Measurements from ENCODE around the gene ITPRID2. TPM values are rescaled to one million over a fixed set of nuclear protein-coding genes. Genes with fewer than 3 reads are reported as not detected.

The ITPRID2 gene
- polyA plus RNA-seq, 3 donors: 17.9 to 50.2 (median 23.0) TPM

DNA sequence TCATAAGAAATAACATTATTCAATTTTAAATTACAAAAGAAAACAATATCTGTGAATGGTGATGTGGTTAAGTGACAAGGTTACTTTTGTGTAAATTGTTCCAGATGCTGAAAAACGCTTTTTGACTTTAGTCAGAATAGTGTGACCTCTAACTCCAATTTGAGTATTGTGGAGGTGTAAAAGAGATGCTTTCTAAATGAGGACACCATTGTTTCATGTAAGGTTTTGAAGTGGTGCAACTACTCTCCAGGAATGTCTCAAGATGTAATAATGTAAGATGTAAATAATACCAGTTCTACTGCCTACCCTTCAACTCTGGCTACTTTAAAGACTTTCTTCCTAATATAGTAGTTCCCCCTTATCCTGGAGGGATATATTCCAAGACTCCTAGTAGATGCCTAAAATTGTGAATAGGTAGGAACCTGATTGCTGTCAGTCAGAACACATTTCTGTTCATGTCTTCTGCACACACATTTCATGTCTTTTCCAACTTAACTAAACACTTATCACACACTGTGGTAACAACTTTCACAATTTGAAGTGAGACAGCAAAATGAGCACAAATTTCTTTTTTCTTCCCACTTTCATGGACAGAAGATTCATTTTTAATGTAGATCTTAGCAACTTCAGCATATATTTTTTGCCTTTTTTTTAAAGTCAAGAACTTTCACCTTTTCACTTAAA is 55.1 kb downstream of the ITPRID2 start:
- H2AFZ ChIP-seq (ENCODE audit: insufficient read depth, low read depth, low read length, poor library complexity, severe bottlenecking): no peak overlapping the region
- no peak overlapping the region for H3K27ac ChIP-seq (ENCODE audit: low read depth in 1 of 2, low read length in 2 of 2)
- Mint-ChIP-seq H3K36me3 (no peaks in the 10 kb centered on the region), H3K4me1 (peaks cover 7% of the 10 kb centered on the region), H3K9me3 (peaks cover 0 to 2% (median 0%) of the 10 kb centered on the region in 7 donors), H3K4me3 (no peak overlapping the region), H3K27ac (no peak overlapping the region), H3K27me3 (ENCODE audit: low read depth in 3 of 3) (peaks cover 0 to 4% (median 0%) of the 10 kb centered on the region in 3 donors)
- WGBS (ENCODE audit: insufficient coverage): 100% methylated on average over 1 of the region's 1 CpG
- TF ChIP-seq, protein P1, sequence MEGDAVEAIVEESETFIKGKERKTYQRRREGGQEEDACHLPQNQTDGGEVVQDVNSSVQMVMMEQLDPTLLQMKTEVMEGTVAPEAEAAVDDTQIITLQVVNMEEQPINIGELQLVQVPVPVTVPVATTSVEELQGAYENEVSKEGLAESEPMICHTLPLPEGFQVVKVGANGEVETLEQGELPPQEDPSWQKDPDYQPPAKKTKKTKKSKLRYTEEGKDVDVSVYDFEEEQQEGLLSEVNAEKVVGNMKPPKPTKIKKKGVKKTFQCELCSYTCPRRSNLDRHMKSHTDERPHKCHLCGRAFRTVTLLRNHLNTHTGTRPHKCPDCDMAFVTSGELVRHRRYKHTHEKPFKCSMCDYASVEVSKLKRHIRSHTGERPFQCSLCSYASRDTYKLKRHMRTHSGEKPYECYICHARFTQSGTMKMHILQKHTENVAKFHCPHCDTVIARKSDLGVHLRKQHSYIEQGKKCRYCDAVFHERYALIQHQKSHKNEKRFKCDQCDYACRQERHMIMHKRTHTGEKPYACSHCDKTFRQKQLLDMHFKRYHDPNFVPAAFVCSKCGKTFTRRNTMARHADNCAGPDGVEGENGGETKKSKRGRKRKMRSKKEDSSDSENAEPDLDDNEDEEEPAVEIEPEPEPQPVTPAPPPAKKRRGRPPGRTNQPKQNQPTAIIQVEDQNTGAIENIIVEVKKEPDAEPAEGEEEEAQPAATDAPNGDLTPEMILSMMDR (IDR thresholded peaks at IDR 0.05): no peak
- H3K27me3 ChIP-seq (ENCODE audit: control insufficient read depth in 2 of 2, insufficient read depth in 2 of 2, low read length in 2 of 2): no peaks in the 10 kb centered on the region
- intact Hi-C loops (cut with micrococcal nuclease): no loop called here
- no peaks in the 10 kb centered on the region for H3K4me1 ChIP-seq (ENCODE audit: control insufficient read depth in 1 of 2, insufficient read depth in 2 of 2, low read length in 2 of 2)
- H3K36me3 ChIP-seq (replicated peaks in 1 of 2; ENCODE audit: control insufficient read depth in 1 of 2, insufficient read depth in 2 of 2, low read length in 2 of 2): no peaks in the 10 kb centered on the region
- H4K20me1 ChIP-seq (ENCODE audit: insufficient read depth, low read length): no peaks in the 10 kb centered on the region
- no peak for DNase-seq
- no peaks in the 10 kb centered on the region for H3K79me2 ChIP-seq (ENCODE audit: insufficient read depth, low read length)
- no peak overlapping the region for H3K9ac ChIP-seq (ENCODE audit: insufficient read depth, low read length, poor library complexity, severe bottlenecking)
- no peaks in the 10 kb centered on the region for H3K9me3 ChIP-seq (replicated peaks in 1 of 2; ENCODE audit: control insufficient read depth in 1 of 2, insufficient read depth in 1 of 2, low read length in 2 of 2)
- H3K4me2 ChIP-seq (replicated peaks; ENCODE audit: extremely low read depth, low read length, poor library complexity, severe bottlenecking): no peak overlapping the region
- no peak overlapping the region for H3K4me3 ChIP-seq (replicated peaks in 1 of 3; ENCODE audit: low read depth in 2 of 3, low read length in 3 of 3)

DNA sequence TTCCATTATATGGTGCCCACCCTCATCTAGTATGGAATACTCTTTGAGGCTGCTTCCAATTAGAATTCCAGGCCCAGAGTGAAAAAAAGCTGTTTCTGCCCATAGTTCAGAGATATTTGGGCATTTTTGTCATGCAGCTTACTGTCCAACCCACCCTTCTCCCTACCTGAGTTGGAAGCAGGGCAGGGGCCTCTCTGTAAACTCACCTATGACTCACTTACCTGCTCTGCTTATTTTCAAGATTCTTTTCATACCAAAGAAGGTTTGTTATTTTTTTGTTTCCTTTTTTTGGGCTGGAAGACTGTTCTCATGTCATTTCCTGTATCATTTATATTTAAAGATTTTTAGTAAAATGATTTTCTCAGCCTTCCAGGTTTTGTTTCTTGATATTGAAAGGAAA is 55.7 kb downstream of the ITPRID2 start:
- no peak overlapping the region for H2AFZ ChIP-seq (ENCODE audit: insufficient read depth, low read depth, low read length, poor library complexity, severe bottlenecking)
- no peaks in the 10 kb centered on the region for H3K79me2 ChIP-seq (ENCODE audit: insufficient read depth, low read length)
- H4K20me1 ChIP-seq (ENCODE audit: insufficient read depth, low read length): no peaks in the 10 kb centered on the region
- H3K27me3 ChIP-seq (ENCODE audit: control insufficient read depth in 2 of 2, insufficient read depth in 2 of 2, low read length in 2 of 2): no peaks in the 10 kb centered on the region
- Mint-ChIP-seq H3K9me3 (peaks cover 0 to 2% (median 0%) of the 10 kb centered on the region in 7 donors), H3K36me3 (no peaks in the 10 kb centered on the region), H3K4me1 (peaks cover 7% of the 10 kb centered on the region), H3K27me3 (ENCODE audit: low read depth in 3 of 3) (peaks cover 0 to 4% (median 0%) of the 10 kb centered on the region in 3 donors), H3K4me3 (no peak overlapping the region), H3K27ac (no peak overlapping the region)
- intact Hi-C loops (cut with micrococcal nuclease): no loop called here
- no peaks in the 10 kb centered on the region for H3K9me3 ChIP-seq (replicated peaks in 1 of 2; ENCODE audit: control insufficient read depth in 1 of 2, insufficient read depth in 1 of 2, low read length in 2 of 2)
- H3K4me2 ChIP-seq (replicated peaks; ENCODE audit: extremely low read depth, low read length, poor library complexity, severe bottlenecking): no peak overlapping the region
- TF ChIP-seq, protein P1 (IDR thresholded peaks at IDR 0.05): no peak
- DNase-seq: no peak
- H3K4me1 ChIP-seq (ENCODE audit: control insufficient read depth in 1 of 2, insufficient read depth in 2 of 2, low read length in 2 of 2): no peaks in the 10 kb centered on the region
- H3K9ac ChIP-seq (ENCODE audit: insufficient read depth, low read length, poor library complexity, severe bottlenecking): no peak overlapping the region
- H3K36me3 ChIP-seq (replicated peaks in 1 of 2; ENCODE audit: control insufficient read depth in 1 of 2, insufficient read depth in 2 of 2, low read length in 2 of 2): no peaks in the 10 kb centered on the region
- no peak overlapping the region for H3K27ac ChIP-seq (ENCODE audit: low read depth in 1 of 2, low read length in 2 of 2)
- H3K4me3 ChIP-seq (replicated peaks in 1 of 3; ENCODE audit: low read depth in 2 of 3, low read length in 3 of 3): no peak overlapping the region
